Neural crest cell (in vitro differentiated cells): Measurements from ENCODE around the gene NRG3. TPM values are rescaled to one million over a fixed set of nuclear protein-coding genes. Genes with fewer than 3 reads are reported as not detected.
"Not testable (repeated sequence)": the region's sequence is repeated elsewhere in the genome, so short reads cannot be mapped to it uniquely, and the experiment has no call there.

Experiments used
- DNase-seq: peaks from one replicate; pipeline ENCODE4 v3.0.0; 2021; ENCODE audit warnings: low read depth, mixed read lengths, low spot score
- H3K27ac Mint-ChIP-seq: one replicate; pipeline ENCODE4 v1.8.0; 2021; ENCODE audit warnings: mild to moderate bottlenecking, mixed read lengths; ENCODE audit not compliant: unreplicated experiment
- H3K27me3 Mint-ChIP-seq: 2 replicates; pipeline ENCODE4 v1.8.0; 2021; ENCODE audit warnings: low read depth, mild to moderate bottlenecking, mixed read lengths
- H3K36me3 Mint-ChIP-seq: 2 replicates; pipeline ENCODE4 v1.8.0; 2021; ENCODE audit warnings: low read depth, mild to moderate bottlenecking, mixed read lengths
- H3K4me1 Mint-ChIP-seq: 2 replicates; pipeline ENCODE4 v1.8.0; 2021; ENCODE audit warnings: mixed read lengths
- H3K4me3 Mint-ChIP-seq: one replicate; pipeline ENCODE4 v1.8.0; 2021; ENCODE audit warnings: mild to moderate bottlenecking, mixed read lengths
- H3K9me3 Mint-ChIP-seq: 2 replicates; pipeline ENCODE4 v1.8.0; 2021; ENCODE audit warnings: mixed read lengths
- CTCF ChIP-seq: fragments of 200-600 bp; sonication (generic); conservative IDR thresholded peaks from 2 replicates; pipeline ENCODE4 v1.5.0; 2021; ENCODE audit warnings: antibody characterized with exemption, mild to moderate bottlenecking
- total RNA-seq: library from RNA; stranded (reverse); gene quantifications from 2 replicates; pipeline ENCODE4 v1.2.1, GENCODE V29; 2021

Gene NRG3
- total RNA-seq, 1 donor from 2014 or later: 3.1 TPM

- Mint-ChIP-seq H3K27ac (no peak overlapping the region), H3K4me1 (no peaks in the 10 kb centered on the region), H3K4me3 (no peak overlapping the region), H3K9me3 (peaks cover 4% of the 10 kb centered on the region), H3K27me3 (no peaks in the 10 kb centered on the region), H3K36me3 (peaks cover 3% of the 10 kb centered on the region)
- no peak for DNase-seq
- TF ChIP-seq CTCF: no peak
Measured at GRCh38 chr10:82949816-82950575, 1075.0 kb downstream of the NRG3 start.

DNA sequence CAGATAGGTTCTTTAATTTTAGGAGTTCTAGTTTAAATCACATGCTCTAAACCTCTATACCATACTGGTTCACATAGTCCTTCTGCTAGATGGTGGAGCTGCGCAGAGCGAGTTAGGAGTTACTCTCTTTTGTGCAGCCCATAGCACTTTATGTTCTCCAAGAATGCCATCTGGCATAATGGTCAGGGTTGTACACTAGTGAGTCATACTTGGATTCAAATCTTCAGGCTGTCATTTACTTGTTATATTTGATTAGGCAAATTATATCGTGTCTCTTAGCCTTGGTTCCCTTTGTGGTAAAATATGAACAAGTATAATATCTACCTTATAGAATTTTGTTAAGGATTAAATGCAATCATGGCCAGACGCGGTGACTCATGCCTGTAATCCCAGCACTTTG, 1078.3 kb downstream of the NRG3 start:
- peaks cover 2% of the 10 kb centered on the region for H3K9me3 Mint-ChIP-seq
- peaks cover 2% of the 10 kb centered on the region for H3K27me3 Mint-ChIP-seq
- H3K4me1 Mint-ChIP-seq: no peaks in the 10 kb centered on the region
- H3K4me3 Mint-ChIP-seq: no peak overlapping the region
- no peaks in the 10 kb centered on the region for H3K36me3 Mint-ChIP-seq
- no peak for TF ChIP-seq CTCF
- no peak overlapping the region for H3K27ac Mint-ChIP-seq
- no peak for DNase-seq

- no peak overlapping the region for H3K27ac Mint-ChIP-seq
Measured at GRCh38 chr10:82953909-82954308, 1078.9 kb downstream of the NRG3 start.

DNA sequence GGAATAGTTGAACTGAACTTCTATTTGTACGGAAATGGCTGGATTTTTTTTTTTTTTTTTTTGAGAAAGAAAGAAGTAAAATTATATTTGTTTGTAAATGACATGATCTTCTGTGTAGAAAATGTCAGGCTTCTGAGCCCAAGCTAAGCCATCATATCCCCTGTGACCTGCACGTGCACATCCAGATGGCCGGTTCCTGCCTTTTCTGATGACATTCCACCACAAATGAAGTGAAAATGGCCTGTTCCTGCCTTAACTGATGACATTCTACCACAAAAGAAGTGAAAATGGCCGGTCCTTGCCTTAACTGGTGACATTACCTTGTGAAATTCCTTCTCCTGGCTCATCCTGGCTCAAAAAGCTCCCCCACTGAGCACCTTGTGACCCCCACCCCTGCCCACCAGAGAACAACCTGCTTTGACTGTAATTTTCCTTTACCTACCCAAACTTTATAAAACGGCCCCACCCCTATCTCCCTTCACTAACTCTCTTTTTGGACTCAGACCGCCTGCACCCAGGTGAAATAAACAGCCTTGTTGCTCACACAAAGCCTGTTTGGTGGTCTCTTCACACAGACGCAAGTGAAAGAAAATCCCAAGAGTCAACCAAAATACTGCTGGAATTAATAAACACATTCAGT, 1085.5 kb downstream of the NRG3 start:
- peaks cover 28% of the 10 kb centered on the region for H3K4me1 Mint-ChIP-seq
- not testable (repeated sequence) for H3K36me3 Mint-ChIP-seq, H3K27ac Mint-ChIP-seq, H3K4me3 Mint-ChIP-seq, H3K27me3 Mint-ChIP-seq, DNase-seq, H3K9me3 Mint-ChIP-seq

More at GRCh38 chr10:82953909-82954308, 1078.9 kb downstream of the NRG3 start:
- H3K9me3 Mint-ChIP-seq: peaks cover 2% of the 10 kb centered on the region
- no peaks in the 10 kb centered on the region for H3K4me1 Mint-ChIP-seq
- no peaks in the 10 kb centered on the region for H3K36me3 Mint-ChIP-seq
- H3K4me3 Mint-ChIP-seq: no peak overlapping the region
- no peak for TF ChIP-seq CTCF
- no peak for DNase-seq
- H3K27me3 Mint-ChIP-seq: peaks cover 2% of the 10 kb centered on the region

DNA sequence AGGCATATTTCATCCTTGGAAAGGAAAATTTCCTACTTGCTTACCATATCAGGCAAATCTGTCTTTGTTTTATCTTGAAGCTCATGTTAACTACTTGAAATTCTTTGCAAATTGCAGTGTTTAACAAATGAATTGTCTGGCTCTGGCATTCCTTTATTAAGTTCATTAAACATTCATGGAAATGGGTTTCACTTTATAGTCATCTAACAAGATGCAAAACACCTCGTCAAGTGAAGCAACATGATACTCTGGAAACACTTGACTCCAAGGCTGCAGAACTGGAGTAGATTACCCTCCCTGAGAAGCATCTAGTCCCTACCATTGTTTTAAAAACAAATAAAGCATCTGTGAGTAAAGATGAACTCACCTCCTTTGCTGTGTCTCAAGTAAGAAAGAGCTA, 1086.9 kb downstream of the NRG3 start:
- DNase-seq: no peak
- Mint-ChIP-seq H3K27ac (no peak overlapping the region), H3K4me1 (peaks cover 28% of the 10 kb centered on the region), H3K36me3 (no peaks in the 10 kb centered on the region), H3K9me3 (no peaks in the 10 kb centered on the region), H3K4me3 (no peak overlapping the region), H3K27me3 (no peaks in the 10 kb centered on the region)
- no peak for TF ChIP-seq CTCF

GRCh38 chr10:82966130-82966529, 1091.1 kb downstream of the NRG3 start:
- Mint-ChIP-seq H3K36me3 (no peaks in the 10 kb centered on the region), H3K27me3 (no peaks in the 10 kb centered on the region)

More at GRCh38 chr10:82966130-82966529, 1091.1 kb downstream of the NRG3 start:
- no peak overlapping the region for H3K27ac Mint-ChIP-seq
- no peak for DNase-seq
- H3K4me3 Mint-ChIP-seq: no peak overlapping the region
- TF ChIP-seq CTCF: no peak
- no peaks in the 10 kb centered on the region for H3K9me3 Mint-ChIP-seq
- peaks cover 18% of the 10 kb centered on the region for H3K4me1 Mint-ChIP-seq
